ENCODE measurements around the gene RBMS1.

DNA sequence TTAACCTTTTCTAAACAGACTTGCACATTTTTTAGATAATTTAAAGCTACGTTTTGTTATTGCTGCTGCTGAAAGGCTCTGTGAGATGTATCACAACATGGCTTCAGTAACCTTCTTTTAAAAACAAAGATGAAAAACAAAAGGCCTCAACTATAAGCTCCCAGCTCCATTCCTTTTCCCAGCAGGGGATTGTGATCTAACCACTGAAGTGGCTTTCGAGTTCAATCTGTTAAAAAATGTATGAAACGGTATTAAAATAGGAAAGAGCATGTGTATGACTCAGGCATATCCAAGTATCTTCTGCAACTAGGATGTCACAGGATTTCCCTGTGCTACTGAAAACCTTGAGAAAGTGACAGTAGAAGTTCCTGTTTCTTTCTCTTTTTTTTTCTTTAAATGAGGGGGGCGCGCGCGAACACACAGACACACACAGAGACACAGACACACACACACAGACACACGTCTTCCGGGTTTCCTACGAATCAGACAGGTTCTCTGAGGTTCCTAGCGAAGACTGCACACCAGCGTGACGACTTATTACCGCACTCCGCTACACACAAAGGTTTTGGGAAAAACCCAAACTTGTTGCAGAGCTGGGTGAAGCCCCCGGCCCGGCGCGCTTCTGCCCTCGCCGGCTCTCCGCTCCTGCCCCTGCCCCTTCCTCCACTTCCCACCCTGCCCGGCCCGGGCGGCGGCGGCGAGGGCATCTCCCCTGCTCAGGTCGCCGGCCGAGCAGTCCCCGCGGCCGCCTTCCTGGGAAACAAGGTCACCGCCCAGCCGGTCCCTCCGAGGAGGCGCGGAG lies 86.8 kb downstream of the RBMS1 start:
- TF ChIP-seq, protein P1, sequence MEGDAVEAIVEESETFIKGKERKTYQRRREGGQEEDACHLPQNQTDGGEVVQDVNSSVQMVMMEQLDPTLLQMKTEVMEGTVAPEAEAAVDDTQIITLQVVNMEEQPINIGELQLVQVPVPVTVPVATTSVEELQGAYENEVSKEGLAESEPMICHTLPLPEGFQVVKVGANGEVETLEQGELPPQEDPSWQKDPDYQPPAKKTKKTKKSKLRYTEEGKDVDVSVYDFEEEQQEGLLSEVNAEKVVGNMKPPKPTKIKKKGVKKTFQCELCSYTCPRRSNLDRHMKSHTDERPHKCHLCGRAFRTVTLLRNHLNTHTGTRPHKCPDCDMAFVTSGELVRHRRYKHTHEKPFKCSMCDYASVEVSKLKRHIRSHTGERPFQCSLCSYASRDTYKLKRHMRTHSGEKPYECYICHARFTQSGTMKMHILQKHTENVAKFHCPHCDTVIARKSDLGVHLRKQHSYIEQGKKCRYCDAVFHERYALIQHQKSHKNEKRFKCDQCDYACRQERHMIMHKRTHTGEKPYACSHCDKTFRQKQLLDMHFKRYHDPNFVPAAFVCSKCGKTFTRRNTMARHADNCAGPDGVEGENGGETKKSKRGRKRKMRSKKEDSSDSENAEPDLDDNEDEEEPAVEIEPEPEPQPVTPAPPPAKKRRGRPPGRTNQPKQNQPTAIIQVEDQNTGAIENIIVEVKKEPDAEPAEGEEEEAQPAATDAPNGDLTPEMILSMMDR (IDR thresholded peaks at IDR 0.05 in 4 of 5, conservative IDR thresholded peaks at IDR 0.05 in 1 of 5): no peak
- TF ChIP-seq POLR2A (IDR thresholded peaks at IDR 0.05): peak; percentile 18 to 31
